HG03280 (cell line): ENCODE data around the gene ZNF653.
"Not testable (repeated sequence)": the region's sequence is repeated elsewhere in the genome, so short reads cannot be mapped to it uniquely, and the experiment has no call there.

ENCODE experiments used
- ATAC-seq: cut with Tn5 transposase; IDR thresholded peaks from one replicate; pipeline ENCODE4 v1.9.1; 2021; ENCODE audit warnings: mild to moderate bottlenecking, moderate library complexity; ENCODE audit not compliant: unreplicated experiment

The ZNF653 gene

GRCh38 chr19:11458236-11458900, 47.3 kb downstream of the ZNF653 start:
- ATAC-seq: no peak

DNA sequence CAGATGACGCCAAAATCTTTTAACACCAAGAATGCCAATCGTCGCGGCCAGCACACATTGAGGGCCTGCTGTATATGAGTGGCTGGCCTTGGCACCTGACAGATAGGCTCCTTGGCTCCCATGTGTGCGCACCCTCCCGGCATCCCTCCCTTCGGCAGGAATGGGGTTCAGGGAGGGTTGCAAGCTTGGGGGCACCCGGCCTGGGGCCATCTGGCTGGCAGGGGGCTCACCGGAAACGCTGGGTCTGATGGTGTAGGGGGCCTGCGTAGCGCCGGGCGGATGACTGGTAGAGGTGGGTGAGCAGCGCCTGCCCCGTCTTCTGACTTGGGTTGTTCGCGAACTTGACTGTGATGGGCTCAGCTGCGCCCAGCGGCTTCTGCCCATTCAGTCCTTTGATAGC, 47.8 kb downstream of the ZNF653 start:
- ATAC-seq: no peak

DNA sequence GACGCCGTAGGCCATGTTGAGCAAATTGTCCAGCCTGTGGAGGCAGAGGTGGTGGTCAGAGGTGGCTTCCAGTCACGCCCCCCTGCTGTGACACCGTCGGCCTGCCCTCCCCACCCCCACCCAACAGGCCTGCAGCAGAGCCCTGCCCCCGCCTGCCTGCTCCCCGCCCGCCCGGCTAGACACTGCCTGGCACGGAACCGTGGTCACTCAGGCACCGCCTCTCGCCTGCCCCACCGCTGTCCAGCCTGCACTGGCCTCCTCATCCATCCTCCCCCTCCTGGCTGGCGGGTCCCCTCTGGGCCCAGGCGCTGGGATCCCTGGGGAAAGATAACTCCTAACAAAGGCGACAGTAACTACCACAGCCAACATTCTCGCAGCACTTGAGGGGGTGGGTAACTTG, 48.5 kb downstream of the ZNF653 start:
- ATAC-seq: no peak

GRCh38 chr19:11456659-11457058, 49.0 kb downstream of the ZNF653 start:
- ATAC-seq: no peak

DNA sequence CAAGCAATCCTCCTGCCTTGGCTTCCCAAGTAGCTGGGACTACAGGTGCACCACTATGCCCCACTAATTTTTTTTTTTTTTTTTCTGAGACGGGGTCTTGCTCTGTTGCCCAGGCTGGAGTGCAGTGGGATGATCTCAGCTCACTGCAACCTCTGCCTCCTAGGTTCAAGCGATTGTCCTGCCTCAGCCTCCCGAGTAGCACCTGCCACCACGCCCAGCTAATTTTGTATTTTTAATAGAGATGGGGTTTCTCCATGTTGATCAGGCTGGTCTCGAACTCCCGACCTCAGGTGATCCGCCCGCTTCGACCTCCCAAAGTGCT, 50.4 kb downstream of the ZNF653 start:
- ATAC-seq: not testable (repeated sequence)

- ATAC-seq: no peak
Measured at GRCh38 chr19:11453468-11454341, 51.9 kb downstream of the ZNF653 start.

- ATAC-seq: no peak
Measured at GRCh38 chr19:11452620-11453310, 52.9 kb downstream of the ZNF653 start.

- ATAC-seq: no peak
Measured at GRCh38 chr19:11451871-11452619, 53.6 kb downstream of the ZNF653 start.

DNA sequence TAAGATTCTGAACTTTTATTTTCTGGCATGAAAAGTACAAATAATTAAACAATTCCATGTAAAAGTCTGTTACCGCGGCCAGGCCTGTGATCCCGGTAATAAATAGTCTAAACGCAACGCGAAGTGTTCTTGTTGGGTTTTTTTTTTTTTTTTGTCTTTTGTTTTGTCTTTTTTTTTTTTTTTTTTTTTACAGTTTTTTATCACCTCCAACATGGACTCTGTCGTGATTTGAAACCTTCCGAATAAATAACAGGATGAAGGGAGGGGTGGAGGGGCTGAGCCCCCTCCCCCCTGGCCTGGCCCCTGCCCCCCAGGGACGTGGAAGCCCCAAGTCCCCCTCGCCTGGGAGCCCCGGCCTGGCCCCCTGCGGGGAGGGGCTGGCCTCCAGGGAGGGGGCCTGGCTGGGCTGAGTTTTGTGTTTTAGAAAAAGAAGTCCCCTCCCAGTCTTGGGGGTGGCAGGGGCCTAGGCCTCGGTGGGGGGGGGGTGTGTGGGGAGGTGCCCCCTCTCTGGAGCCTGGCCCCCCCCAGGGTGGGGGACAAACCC, 54.2 kb downstream of the ZNF653 start:
- ATAC-seq: no peak

DNA sequence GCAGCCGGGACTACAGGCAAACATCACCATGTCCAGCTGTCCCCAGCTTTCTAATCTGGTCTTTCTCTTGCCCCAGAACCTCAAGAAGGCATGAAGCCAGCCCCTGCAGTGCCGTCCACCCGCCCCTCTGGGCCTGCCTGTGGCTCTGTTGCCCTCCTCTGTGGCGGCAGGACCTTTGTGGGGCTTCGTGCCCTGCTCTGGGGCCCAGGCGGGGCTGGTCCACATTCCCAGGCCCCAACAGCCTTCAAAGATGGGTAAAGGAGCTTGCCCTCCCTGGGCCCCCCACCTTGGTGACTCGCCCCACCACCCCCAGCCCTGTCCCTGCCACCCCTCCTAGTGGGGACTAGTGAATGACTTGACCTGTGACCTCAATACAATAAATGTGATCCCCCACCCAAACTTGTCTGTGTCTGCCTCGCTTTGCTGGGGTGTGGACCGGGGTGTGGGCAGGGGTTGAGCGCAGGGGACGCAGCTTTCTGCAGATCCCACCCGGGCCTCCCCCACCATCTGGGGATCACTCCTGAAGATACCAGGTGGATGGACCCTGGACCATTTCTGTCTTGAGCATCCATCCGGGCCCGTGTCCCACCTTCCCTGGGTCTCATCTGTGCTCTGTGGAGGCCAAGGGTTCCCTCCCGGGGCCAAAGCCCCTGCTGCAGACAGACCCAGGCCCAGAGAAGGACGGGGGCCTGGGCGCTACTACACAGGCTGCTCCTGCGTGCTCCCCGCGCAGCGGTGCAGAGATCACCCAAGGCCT, 54.9 kb downstream of the ZNF653 start:
- ATAC-seq: no peak

DNA sequence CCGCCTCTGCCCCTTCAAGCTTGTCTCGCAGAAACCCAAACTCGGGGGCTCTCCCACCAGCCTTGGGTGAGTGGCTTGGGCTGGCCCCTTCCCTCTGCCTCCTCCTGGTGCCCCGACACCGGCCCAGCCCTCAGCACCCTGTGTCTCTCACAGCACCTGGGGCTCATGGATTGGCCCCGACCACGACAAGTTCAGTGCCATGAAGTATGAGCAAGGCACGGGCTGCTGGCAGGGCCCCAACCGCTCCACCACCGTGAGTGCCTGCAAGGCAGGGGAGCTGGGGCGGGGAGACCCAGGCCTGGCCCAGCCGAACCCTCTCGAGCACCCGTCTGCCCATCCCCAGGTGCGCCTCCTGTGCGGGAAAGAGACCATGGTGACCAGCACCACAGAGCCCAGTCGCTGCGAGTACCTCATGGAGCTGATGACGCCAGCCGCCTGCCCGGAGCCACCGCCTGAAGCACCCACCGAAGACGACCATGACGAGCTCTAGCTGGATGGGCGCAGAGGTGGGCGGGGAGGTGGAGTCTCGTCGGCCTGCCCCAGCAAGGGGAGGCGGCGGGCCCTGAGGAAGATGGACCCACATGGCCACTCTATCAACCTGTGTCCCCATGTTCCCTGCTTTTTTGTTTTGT, 56.6 kb downstream of the ZNF653 start:
- no peak for ATAC-seq

- no peak for ATAC-seq
Measured at GRCh38 chr19:11448410-11448809, 57.2 kb downstream of the ZNF653 start.

DNA sequence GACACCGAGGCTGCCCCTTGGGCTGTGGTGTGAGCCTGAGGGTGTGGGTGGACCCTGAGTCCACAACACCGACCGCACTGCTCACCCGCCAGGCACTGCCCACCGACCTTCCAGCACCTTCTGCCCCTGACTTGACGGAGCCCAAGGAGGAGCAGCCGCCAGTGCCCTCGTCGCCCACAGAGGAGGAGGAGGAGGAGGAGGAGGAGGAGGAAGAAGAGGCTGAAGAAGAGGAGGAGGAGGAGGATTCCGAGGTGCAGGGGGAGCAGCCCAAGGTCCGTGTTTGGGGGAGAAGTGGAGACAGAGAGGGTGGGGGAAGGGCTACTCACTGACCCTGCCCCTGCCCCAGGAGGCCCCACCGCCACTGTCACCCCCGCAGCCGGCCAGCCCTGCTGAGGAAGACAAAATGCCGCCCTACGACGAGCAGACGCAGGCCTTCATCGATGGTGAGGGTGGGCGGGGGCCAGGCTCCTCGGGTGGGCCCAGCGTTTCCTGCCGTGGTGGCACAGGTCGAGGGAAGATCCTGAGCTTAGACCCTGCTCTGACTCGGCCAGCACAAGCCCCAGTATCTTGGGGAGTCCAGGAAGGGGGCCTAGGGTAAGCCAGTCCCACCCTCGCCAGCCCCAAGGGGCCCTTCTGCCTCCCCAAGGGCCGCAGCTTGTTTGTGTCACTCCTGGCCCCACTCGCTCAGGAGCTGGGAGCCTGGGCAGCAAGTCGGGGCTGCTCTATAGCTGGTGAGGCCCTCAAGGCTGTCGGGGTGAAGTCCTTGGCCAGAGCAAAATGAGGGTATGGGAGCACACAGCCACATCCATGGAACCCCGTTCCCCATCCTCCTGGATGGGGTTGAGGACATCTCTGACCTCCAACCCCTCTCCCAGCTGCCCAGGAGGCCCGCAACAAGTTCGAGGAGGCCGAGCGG, 58.0 kb downstream of the ZNF653 start:
- ATAC-seq: no peak

DNA sequence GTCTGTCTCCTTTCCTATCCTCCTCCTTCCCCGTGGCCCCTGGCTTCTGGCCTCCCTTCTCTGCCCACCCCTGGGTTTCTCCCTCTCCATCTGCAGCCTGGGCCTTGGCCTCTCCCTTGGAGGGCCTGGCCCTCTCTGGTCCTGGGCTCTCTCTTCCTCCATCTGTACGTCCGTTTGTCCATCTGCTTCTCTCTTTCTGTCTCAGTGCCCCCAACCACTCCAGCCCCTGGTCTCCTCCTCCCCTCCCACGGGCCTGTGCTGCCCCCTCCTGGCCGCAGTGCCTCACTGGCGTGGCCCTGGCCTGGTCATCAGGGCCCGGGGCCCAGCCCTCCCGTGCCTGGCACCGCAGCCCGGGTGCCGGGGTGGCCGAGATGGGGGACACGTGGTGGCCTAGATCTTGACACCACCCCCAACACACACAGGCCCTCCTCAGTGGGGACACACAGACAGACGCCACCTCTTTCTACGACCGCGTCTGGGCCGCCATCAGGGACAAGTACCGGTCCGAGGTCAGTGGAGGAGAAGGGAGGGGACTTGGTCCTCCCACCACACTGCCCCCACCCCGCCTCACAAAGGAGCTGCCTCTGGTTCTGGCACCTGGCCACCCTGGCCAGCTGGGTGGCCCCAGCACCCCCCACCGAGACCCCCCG, 58.9 kb downstream of the ZNF653 start:
- ATAC-seq: no peak

DNA sequence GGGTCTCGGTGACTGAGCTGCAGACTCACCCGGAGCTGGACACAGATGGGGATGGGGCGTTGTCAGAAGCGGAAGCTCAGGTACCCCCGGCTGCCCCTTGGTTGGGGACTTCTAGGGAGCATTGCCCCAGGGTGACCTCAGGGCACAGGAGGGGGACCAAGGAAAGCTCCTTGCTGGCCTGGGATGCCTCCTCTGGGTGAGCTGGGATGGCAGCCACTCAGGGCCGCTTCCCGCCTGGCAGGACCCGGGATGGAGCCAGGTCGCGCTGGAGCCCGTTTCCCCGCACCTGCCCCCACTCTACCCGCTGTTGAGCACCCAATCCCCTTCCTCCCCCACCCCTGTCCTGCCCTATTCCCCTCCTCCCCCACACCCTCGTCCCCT, 59.4 kb downstream of the ZNF653 start:
- ATAC-seq: no peak

GRCh38 chr19:11445141-11445540, 60.5 kb downstream of the ZNF653 start:
- ATAC-seq: no peak

- no peak for ATAC-seq
Measured at GRCh38 chr19:11444059-11444458, 61.6 kb downstream of the ZNF653 start.

DNA sequence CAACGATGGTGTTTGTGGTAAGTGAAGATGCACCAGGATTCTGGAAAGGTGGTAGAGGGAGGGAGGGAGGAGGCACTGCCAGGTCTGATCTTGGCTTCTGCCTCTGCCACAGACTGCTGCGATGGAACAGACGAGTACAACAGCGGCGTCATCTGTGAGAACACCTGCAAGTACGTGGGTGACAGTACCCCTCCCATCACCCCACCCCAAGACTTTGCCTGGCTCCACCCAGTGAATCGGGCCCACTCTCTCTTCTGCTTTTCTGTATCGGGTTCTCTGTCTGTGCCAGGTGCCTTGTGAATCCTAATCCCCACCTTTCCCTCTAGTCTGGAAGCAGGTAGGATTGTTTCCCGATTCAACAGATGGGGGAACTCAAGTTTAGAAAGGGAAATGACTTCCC, 67.7 kb downstream of the ZNF653 start:
- no peak for ATAC-seq
